Peyer's patch (tissue), 4 donors: ENCODE data around the gene SMAD1. TPM values are rescaled to one million over a fixed set of nuclear protein-coding genes. Genes with fewer than 3 reads are reported as not detected.

Source experiments
- DNase-seq, 3 donors: peaks; one replicate each; pipeline ENCODE4 v3.0.0-alpha.2; 2017 to 2019
- H3K27ac ChIP-seq, 4 donors: fragments of 200-600 bp; sonication (generic); one replicate each; pipeline ENCODE4 v1.5.1; 2016 to 2019
- H3K27me3 ChIP-seq, 2 donors: fragments of 200-600 bp; sonication (generic); one replicate each; pipeline ENCODE4 v1.5.1; 2019
- H3K36me3 ChIP-seq, 3 donors: fragments of 200-600 bp; sonication (generic); one replicate each; pipeline ENCODE4 v1.5.1; 2016 to 2019
- H3K4me1 ChIP-seq, 4 donors: fragments of 200-600 bp; sonication (generic); one replicate each; pipeline ENCODE4 v1.5.1; 2016 to 2019
- H3K4me3 ChIP-seq, 4 donors: fragments of 200-600 bp; sonication (generic); 1 replicate in 3 of 4; 2 replicates in 1 of 4; pipeline ENCODE4 v1.5.1; 2016 to 2019; ENCODE audit warnings: mild to moderate bottlenecking in 1 of 4
- H3K9me3 ChIP-seq, 4 donors: fragments of 200-600 bp; sonication (generic); one replicate each; pipeline ENCODE4 v1.5.1; 2016 to 2019; ENCODE audit warnings: mild to moderate bottlenecking in 1 of 4
- POLR2A ChIP-seq, 2 donors: fragments of 450-650 bp; IDR thresholded peaks; one replicate each; pipeline ENCODE4 v1.5.1; 2017; ENCODE audit warnings: antibody characterized with exemption in 2 of 2, mild to moderate bottlenecking in 2 of 2, moderate library complexity in 2 of 2
- total RNA-seq, 4 donors: library from RNA; depleted of rRNA; stranded (reverse); fragments of >200 nt; gene quantifications; one replicate each; pipeline ENCODE4 v1.1.0, GENCODE V29; 2016
- TF ChIP-seq, protein P1 (sequence below), 6 experiments: fragments of 450-650 bp in 4 of 6; fragments of 200-600 bp in 2 of 6; sonication (generic) in 1 of 6; IDR thresholded peaks; one replicate each; pipeline ENCODE4 v1.5.1; 2017 to 2019; ENCODE audit warnings: antibody characterized with exemption in 6 of 6, mild to moderate bottlenecking in 3 of 6, moderate library complexity in 1 of 6

The SMAD1 gene
- total RNA-seq, 4 donors from 2014 or later, result 29.7 to 49.0 (median 43.4) TPM

DNA sequence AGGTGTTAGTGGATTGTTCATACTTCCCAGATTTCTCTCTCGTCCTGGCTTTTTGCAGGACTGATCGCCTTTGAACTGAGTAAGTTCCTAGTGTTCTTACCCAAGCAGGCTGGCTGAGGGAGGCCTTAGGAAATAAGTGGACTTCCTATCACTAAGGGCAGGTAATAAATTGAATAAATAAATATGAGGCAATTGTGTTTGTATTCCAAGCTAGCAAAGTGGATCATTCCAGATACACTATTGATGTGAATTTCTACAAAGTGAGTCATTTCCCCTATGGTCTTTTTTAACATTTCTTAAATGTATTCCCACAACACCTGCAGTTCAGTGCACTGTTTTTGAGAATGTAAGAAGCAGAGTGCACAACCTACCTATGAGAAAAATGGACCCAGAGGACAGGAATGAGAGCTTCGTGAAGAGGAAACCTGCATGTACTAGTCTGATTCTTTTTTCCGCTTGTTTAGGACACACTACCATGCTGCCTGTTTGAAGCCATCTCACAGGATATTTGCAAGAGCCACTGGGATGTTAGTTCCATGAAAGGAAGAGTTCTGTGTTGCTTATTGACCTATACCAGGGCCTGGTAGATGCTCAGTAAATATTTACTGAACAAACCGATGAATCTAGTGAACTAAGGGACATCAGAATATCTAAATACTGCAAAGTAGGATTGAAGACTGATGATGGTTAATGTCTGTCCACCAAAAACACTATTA, 29.0 kb upstream of the SMAD1 start:
- no peak for DNase-seq
- Histone ChIP-seq H3K4me1 (no peaks in the 10 kb centered on the region), H3K27ac (no peak overlapping the region), H3K27me3 (no peaks in the 10 kb centered on the region), H3K36me3 (no peaks in the 10 kb centered on the region), H3K9me3 (no peaks in the 10 kb centered on the region), H3K4me3 (no peak overlapping the region)
- TF ChIP-seq, protein P1, sequence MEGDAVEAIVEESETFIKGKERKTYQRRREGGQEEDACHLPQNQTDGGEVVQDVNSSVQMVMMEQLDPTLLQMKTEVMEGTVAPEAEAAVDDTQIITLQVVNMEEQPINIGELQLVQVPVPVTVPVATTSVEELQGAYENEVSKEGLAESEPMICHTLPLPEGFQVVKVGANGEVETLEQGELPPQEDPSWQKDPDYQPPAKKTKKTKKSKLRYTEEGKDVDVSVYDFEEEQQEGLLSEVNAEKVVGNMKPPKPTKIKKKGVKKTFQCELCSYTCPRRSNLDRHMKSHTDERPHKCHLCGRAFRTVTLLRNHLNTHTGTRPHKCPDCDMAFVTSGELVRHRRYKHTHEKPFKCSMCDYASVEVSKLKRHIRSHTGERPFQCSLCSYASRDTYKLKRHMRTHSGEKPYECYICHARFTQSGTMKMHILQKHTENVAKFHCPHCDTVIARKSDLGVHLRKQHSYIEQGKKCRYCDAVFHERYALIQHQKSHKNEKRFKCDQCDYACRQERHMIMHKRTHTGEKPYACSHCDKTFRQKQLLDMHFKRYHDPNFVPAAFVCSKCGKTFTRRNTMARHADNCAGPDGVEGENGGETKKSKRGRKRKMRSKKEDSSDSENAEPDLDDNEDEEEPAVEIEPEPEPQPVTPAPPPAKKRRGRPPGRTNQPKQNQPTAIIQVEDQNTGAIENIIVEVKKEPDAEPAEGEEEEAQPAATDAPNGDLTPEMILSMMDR (IDR thresholded peaks at IDR 0.05), result no peak
- no peak for TF ChIP-seq POLR2A (IDR thresholded peaks at IDR 0.05)

DNA sequence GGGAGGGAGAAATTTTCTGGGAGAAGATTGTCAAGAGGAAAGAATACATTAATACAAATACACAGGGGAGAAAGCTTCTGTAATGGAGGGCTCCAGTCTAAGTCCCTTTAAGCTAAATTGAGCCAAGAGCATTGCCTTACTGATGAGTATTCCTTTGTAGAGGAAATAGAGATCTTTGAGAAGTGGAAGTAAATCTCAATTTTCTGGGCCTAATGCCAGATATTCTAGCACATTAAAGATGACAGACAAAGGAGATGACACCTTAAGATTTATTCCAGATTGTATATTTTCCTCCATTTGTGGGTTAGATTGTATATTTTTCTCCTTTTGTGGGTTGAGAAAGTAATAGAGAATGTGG, 28.5 kb upstream of the SMAD1 start:
- H3K27ac ChIP-seq, result no peak overlapping the region
- no peaks in the 10 kb centered on the region for H3K36me3 ChIP-seq
- no peaks in the 10 kb centered on the region for H3K4me1 ChIP-seq
- no peaks in the 10 kb centered on the region for H3K27me3 ChIP-seq
- no peak for TF ChIP-seq POLR2A (IDR thresholded peaks at IDR 0.05)
- TF ChIP-seq, protein P1 (IDR thresholded peaks at IDR 0.05), result no peak
- no peaks in the 10 kb centered on the region for H3K9me3 ChIP-seq
- H3K4me3 ChIP-seq, result no peak overlapping the region
- DNase-seq, result no peak

DNA sequence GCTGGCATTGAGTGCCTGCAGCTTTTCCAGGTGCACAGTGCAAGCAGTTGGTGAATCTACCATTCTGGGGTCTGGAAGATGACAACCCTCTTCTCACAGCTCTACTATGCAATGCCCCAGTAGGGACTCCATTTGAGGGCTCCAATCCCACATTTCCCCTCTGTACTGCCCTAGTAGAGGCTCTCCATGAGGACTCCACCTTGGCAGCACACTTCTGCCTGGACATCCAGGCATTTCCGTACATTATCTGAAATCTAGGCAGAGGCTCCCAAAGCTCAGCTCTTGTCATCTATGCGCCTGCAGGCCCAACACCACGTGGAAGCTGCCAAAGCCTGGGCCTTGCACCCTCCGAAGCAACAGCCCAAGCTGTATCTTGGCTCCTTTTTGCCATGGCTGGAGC, 8.4 kb upstream of the SMAD1 start:
- H3K27me3 ChIP-seq, result no peaks in the 10 kb centered on the region
- no peak overlapping the region for H3K27ac ChIP-seq
- no peak for DNase-seq
- H3K36me3 ChIP-seq, result no peaks in the 10 kb centered on the region
- no peak overlapping the region for H3K4me3 ChIP-seq
- no peak for TF ChIP-seq POLR2A (IDR thresholded peaks at IDR 0.05)
- TF ChIP-seq, protein P1 (IDR thresholded peaks at IDR 0.05), result no peak
- H3K9me3 ChIP-seq, result peaks cover 0 to 7% (median 3%) of the 10 kb centered on the region in 4 donors
- no peaks in the 10 kb centered on the region for H3K4me1 ChIP-seq

DNA sequence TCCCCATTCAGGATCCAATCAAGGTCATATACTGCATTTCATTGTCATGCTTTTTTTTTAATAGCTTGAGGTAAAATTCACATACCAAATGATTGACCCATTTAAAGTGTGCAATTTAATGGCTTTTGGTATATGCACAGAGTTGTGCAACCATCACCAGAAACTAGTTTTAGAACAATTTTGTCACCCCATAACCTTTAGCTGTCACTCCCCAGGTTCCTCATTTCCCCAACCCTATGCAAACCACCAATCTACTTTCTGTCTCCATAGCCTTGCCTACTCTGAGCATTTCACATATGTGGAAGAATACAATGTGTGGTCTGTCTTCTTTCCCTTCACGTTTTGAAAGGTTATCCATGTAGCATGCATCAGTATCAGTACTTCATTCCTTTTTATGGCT, 1.4 kb upstream of the SMAD1 start:
- TF ChIP-seq, protein P1 (IDR thresholded peaks at IDR 0.05), result no peak
- TF ChIP-seq POLR2A (IDR thresholded peaks at IDR 0.05), result no peak
- DNase-seq, result no peak
- Histone ChIP-seq H3K27ac (no peak overlapping the region), H3K36me3 (no peaks in the 10 kb centered on the region), H3K27me3 (no peaks in the 10 kb centered on the region), H3K4me1 (peaks cover 0 to 29% (median 0%) of the 10 kb centered on the region in 4 donors), H3K9me3 (no peaks in the 10 kb centered on the region), H3K4me3 (no peak overlapping the region)

DNA sequence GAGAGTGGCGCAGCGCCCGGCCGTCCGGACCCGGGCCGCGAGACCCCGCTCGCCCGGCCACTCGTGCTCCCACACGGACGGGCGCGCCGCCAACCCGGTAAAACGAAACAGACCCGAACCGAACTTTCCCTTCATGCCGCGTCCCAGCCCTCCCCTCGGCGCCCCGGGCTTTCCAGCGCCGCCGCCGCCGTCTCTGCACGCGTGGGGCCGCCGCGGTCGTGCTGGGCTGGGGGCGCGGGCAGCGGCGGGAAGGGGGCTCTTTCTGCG, 222 bp downstream of the SMAD1 start:
- Histone ChIP-seq H3K27me3 (no peaks in the 10 kb centered on the region), H3K9me3 (no peaks in the 10 kb centered on the region), H3K4me3 (peak overlapping the region; percentile 66 to 86 (median 74)), H3K36me3 (no peaks in the 10 kb centered on the region), H3K27ac (peak overlapping the region; percentile 76 to 97 (median 94)), H3K4me1 (peaks cover 0 to 34% (median 0%) of the 10 kb centered on the region in 4 donors)
- no peak for TF ChIP-seq POLR2A (IDR thresholded peaks at IDR 0.05)
- TF ChIP-seq, protein P1 (IDR thresholded peaks at IDR 0.05), result no peak
- no peak for DNase-seq
